Skin epidermis (tissue), 12 donors: ENCODE data around the gene UBAP2.
"Not testable (repeated sequence)": the region's sequence is repeated elsewhere in the genome, so short reads cannot be mapped to it uniquely, and the experiment has no call there.

ENCODE experiments used
- H3K27ac ChIP-seq, 21 experiments: fragments of 200-600 bp; sonication (generic) in 11 of 21; one replicate each; pipeline ENCODE4 v1.5.0; 2020; ENCODE audit warnings: mild to moderate bottlenecking in 3 of 21, inconsistent platforms in 2 of 21, moderate library complexity in 2 of 21
- H3K4me3 ChIP-seq, 7 experiments: fragments of 200-600 bp; sonication (generic) in 2 of 7; one replicate each; pipeline ENCODE4 v1.5.0; 2020; ENCODE audit warnings: inconsistent platforms in 2 of 7, mild to moderate bottlenecking in 2 of 7, moderate library complexity in 1 of 7

The UBAP2 gene

DNA sequence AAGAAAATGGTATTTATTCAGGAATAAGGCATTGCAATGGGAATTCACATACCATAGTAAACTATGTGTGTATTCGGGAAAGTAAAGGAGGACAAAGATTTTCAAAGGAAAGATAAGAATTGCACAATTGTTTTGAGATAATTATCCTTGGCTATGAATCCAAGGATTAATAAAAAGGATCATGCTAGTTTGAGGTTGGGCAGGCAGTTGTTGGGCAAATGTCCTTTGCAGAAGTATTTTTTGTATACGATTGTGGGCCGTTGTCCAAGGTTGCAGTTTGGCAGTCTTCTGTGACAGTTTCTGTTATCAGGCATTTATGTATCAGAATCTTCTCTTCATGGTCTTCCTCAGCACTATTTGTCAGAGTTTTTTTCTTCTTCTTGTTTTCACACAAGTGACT lies 10.6 kb upstream of the UBAP2 start:
- no peak overlapping the region for H3K27ac ChIP-seq
- H3K4me3 ChIP-seq = no peak overlapping the region

DNA sequence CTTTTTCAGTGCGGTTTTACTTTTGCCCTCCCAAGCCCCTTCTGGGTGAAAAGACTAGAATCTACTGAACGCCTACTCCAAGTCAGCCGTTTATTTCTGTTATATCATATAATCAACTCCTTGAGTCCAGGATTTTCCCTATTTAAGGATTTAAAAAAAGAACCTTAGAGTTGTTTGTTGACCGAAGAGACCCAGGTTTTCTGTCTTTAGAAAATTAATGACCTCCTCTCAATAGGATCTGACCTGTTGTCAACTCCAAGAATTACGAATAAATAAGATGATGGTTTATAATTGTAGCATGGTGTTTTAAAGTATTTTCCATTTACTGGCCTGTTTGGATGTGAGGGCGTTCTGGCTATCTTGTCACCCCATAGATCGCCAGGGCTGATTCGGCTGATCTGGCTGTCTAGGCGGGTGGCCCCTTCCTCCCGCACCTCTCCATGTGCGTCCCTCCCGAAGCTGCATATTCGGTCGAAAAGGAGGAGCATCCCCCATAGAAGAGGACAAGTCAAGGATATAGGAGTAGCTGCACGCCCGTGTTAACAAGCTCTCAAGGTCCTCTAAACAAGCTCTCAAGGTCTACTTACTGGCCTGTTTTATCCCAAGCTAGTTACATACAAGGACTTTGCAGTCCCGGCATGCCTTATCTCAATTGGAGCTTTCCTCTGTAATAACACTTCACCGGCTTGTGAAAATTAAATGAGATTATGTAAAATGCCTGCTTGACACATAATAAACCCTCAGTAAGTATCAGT lies 1.1 kb upstream of the UBAP2 start:
- Histone ChIP-seq H3K27ac (peak overlapping the region in 20 of 21 experiments; percentile 90 to 98 (median 96)), H3K4me3 (peak overlapping the region; percentile 57 to 96 (median 89))

DNA sequence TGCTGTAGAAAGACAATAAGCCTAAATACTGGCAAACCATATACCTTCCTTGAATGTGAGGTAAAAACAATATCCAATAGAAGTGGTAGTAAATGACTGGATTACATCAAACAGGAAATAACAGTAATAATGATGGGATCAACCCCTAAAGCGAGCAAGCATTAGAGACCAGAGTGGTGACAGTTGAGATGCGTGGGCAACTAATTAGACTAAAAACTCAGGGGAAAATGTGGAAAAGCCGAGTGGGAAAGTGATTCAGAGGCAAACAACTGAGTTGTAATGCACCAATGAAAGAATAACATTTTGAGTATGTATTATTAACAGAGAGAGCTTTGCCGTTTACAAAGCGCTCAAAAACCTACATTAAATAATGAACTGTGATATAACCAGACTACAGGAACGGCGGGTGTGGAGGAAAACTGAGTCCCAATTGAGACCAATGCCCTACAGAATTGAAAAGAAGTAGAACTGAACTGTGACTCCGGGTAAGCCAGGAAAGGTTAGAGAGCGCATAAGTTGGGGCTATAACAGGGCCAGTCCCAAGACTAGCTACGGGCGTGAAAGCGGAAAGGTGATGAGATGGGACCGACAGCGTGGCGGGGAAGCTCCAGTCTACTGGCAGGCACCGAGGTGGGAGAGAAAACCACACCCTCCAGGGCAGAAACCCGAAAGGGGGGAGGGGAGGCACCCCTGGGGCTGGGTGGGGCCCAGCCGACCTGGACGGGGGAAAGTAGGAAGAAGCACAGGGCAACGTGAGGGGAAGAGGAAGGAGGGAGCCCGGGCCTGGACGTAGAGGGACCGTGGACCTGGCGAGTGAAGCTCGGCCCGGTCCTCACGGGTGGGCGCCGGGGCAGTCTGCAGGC lies 592 bp downstream of the UBAP2 start:
- peak overlapping the region; percentile 57 to 96 (median 89) for H3K4me3 ChIP-seq
- H3K27ac ChIP-seq = peak overlapping the region; percentile 64 to 98 (median 96)

DNA sequence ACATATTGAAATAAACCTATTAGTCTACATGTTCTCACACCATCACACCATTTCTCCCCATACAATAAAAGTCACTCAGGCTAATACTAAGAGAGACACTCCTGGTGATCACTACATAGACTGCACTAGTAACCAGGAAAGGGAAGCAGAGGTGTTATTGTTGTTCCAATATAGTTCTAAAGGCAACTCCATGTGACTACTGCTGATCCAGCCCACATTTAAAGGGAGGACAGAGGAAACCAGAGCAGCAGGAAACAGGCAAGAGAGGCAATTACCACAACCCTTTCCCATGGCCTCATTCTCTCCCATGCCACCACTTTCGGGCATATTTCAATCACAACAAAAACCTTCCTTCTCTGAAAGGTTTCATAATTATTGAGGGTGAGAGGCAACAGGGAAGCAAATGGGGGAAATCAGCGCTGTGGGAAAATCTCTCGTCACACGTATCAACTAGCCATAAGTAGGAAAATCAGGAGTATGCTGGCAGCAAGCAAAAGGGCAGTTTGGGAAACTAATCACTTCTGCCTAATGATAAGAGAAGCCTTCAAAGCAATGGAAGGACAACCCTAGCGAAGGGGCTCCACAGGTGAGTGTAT lies 1.8 kb downstream of the UBAP2 start:
- Histone ChIP-seq H3K4me3 (peak overlapping the region in 2 of 7 experiments; percentile 72 to 87), H3K27ac (peak overlapping the region in 16 of 21 experiments; percentile 0 to 98 (median 42))

DNA sequence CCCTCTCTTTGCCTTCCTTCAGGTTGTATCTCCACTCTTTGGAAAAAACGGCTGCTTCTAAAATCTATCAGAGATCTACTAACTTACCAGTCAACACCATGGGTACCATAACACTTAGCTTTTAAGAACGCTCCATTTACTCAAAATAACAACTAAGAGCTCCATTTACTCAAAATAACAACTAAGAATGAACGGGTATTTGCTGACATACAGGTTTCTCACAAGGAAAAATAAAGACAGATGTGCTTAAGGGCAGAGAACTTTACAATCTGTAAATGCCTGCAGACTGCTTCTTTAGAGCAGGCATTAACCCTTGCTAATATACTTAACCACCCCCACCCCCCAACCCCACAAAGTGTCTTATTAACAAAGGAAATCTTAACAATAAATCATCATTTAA lies 2.8 kb downstream of the UBAP2 start:
- H3K4me3 ChIP-seq = no peak overlapping the region
- no peak overlapping the region for H3K27ac ChIP-seq

DNA sequence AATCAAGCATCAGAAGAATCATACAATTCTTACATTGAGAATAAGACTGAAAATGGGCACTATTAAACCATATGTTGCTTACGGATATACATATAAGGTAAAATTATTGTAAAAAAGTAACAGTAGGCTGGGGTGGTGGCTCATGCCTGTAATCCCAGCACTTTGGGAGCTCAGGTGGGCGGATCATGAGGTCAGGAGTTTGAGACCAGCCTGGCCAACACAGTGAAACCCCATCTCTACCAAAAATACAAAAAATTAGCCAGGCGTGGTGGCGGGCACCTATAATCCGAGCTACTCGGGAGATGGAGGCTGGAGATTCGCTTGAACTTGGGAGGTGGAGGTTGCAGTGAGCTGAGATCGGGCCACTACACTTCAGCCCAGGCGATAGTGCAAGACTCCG lies 6.6 kb downstream of the UBAP2 start:
- H3K4me3 ChIP-seq, H3K27ac ChIP-seq: not testable (repeated sequence)

DNA sequence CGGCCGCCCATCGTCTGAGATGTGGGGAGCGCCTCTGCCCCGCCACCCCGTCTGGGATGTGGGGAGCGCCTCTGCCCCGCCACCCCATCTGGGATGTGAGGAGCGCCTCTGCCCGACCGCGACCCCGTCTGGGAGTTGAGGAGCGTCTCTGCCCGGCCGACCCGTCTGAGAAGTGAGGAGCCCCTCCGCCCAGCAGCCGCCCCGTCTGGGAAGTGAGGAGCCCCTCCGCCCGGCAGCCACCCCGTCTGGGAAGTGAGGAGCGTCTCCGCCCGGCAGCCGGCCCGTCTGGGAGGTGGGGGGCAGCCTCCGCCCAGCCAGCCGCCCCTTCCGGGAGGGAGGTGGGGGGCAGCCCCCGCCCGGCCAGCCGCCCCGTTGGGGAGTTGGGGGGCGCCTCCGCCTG lies 9.8 kb downstream of the UBAP2 start:
- not testable (repeated sequence) for H3K27ac ChIP-seq, H3K4me3 ChIP-seq

DNA sequence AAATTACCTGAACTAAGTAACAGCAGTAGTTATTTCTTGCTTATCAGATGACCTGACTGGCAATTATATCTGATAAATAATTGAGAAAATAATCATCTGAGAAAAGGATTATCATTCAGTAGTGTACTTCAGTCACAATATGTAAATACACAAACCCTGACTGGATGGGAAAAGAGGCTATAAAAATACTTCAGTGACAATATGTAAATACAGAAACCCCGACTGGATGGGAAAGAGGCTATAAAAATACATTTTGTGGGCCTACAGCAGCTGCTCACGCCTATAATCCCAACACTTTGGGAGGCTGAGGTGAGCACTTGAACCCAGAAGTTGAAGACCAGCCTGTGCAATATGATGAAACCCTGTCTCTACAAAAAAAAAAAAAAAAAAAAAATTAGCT lies 11.1 kb downstream of the UBAP2 start:
- H3K27ac ChIP-seq = no peak overlapping the region

DNA sequence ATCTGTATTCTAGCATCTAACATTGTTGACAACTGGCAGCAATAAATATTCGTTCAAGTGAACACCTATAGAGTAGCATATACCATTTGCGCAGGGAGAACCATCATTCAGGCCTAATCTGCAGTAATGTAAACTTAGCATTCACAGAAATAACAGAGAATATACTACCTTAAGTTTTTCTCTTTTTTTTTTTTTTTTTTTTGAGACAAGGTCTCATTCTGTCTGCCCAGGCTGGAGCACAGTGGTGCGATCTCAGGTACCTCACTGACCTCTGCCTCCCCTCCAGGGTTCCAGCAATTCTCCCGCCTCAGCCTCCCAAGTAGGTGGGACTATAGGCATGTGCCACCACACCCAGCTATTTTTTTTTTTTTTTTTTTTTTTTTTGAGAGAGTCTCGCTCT lies 12.1 kb downstream of the UBAP2 start:
- H3K4me3 ChIP-seq = no peak overlapping the region
- H3K27ac ChIP-seq = no peak overlapping the region

More for the DNA sequence above, 11.1 kb downstream of the UBAP2 start:
- H3K4me3 ChIP-seq = no peak overlapping the region

DNA sequence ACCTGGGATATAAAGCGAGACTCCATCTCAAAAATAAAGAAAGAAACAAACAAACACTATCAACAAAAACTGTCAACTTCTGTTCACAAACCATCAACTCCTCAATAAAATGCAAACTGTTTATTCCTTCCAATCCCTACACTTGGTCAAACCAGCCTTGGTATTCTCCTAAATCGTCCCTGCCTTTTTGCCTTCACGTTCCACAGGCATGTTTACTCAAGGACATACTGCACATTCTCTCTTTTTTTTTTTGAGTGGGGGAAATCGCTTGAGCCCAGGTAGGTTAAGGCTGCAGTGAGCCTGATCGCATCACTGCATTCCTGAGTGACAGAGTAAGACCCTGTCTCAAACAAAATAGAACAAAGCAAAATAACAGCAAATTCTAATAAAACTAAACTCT lies 13.0 kb downstream of the UBAP2 start:
- Histone ChIP-seq H3K4me3 (no peak overlapping the region), H3K27ac (no peak overlapping the region)

DNA sequence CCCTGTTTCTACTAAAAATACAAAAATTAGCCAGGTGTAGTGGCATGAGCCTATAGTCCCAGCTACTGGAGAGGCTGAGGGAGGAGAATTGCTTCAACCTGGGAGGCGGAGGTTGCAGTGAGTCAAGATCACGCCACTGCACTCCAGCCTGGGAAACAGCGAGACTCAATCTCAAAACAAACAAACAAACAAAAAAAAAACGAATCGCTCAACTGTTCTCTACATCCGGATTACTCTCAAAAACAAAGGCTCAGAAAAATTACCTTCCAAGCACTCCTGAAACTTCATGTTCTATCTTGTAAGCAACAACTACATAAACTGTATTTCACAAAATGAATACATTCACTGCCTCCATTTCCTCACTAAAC lies 14.0 kb downstream of the UBAP2 start:
- H3K4me3 ChIP-seq = no peak overlapping the region
- H3K27ac ChIP-seq = no peak overlapping the region

DNA sequence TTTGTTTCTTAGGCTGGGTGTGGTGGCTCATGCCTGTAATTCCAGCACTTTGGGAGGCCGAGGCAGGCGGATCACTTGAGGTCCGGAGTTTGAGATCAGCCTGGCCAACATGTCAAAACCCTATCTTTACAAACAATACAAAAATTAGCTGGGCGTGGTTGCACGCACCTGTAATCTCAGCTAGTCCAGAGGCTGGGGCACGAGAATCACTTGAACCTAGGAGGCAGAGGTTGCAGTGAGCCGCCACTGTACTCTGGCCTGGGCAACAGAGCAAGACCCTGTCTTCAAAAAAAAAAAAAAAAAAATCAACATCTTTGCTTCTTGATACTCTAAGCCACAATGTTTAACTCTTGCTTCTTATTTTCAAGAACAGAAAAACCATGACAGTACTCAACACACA lies 16.1 kb downstream of the UBAP2 start:
- Histone ChIP-seq H3K4me3 (no peak overlapping the region), H3K27ac (no peak overlapping the region)

DNA sequence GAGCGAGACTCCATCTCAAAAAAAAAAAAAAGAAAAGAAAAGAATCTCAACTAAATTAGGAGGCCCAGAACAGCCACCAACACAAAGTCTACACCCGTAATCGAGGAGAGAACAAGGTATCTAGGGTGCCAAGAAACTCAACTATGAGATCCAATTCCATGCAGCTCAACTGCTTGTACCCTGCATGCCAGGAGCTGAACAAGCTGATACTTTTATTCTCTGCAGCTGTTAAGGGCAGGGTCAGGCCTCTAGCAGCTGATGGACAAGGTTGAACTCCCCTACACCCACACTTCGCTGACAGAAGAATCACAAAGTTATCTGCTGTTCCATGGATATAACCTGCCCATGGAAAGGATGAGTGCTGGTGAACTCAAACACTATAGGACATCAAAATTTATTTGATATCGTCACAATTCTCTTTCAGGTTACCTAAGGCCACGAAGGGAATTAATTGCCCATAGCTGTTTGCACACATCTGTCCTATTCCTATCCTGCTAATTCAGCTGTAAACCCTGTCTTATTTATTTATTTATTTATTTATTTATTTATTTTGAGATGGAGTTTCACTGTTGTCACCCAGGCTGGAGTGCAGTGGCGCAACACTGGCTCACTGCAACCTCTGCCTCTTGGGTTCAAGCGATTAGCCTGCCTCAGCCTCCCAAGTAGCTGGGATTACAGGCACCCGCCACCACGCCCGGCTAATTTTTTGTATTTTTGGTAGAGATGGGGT lies 20.7 kb downstream of the UBAP2 start:
- Histone ChIP-seq H3K4me3 (no peak overlapping the region), H3K27ac (no peak overlapping the region)

DNA sequence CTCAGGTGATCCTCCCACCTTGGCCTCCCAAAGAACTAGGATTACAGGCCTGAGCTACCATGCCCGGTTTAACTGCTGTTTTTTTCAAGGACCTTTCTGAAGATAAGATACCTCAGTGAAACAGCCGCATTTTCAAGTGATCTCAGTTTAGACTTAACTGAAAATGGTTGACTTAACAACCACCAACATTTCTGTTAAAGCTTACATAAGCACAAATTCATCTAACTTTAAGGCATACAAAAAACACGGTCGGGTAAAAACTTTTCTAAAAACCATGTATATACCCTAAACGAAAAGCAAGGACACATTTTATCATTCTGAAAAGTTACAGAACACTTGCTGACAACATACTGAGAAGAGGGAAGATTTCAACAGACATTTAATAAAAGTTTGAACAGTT lies 22.9 kb downstream of the UBAP2 start:
- Histone ChIP-seq H3K27ac (no peak overlapping the region), H3K4me3 (no peak overlapping the region)

DNA sequence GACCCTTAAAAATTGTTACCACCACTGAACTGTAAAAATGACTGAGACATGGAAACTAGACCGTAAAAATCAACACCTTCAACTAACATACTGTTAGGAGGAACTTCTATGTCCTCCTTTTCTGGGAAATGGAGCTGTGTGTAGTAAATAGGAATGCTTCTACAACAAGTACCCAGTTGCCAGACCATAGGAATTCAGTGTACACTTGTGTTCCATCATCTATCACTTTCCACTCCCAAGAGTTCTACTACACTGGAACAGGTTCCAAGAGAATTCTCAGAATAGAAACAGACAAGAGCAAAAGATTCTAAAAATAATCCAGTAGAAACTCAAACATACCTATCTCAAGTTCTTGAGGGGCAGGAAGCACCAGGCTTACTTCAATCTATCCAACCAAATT lies 23.6 kb downstream of the UBAP2 start:
- H3K4me3 ChIP-seq = no peak overlapping the region
- H3K27ac ChIP-seq = no peak overlapping the region

DNA sequence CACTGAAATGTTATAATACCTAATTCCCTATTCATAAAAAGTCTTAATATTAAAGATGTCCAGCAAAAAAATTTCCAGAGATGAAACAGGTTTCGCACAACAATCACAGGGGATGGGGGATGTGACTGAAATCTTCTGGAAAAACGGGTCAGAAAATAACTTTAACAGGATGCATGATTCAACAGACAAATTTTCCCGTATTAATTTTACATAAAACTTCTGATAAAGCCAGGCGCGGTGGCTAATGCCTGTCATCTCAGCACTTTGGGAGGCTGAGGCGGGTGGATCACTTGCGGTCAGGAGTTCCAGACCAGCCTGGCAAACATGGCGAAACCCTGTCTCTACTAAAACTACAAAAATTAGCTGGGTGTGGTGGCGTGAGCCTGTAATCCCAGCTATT lies 24.2 kb downstream of the UBAP2 start:
- H3K27ac ChIP-seq, H3K4me3 ChIP-seq: not testable (repeated sequence)

DNA sequence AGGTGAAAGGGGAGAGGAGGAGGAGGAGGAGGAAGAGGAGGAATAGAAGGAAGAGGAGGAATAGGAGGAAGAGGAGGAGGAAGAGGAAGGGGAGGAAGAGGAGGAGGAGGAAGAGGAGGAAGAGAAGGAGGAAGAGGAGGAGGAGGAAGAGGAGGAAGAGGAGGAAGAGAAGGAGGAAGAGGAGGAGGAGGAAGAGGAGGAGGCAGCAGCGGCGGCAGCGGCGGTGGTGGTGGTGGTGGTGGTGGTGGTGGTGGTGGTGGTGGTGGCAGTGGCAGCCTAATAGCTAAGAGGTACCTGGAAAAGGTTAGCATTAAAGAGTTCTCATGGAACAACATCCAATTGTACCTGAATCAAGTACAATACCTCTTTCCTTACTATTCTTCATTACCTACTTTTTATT lies 32.5 kb downstream of the UBAP2 start:
- Histone ChIP-seq H3K27ac (no peak overlapping the region), H3K4me3 (no peak overlapping the region)

DNA sequence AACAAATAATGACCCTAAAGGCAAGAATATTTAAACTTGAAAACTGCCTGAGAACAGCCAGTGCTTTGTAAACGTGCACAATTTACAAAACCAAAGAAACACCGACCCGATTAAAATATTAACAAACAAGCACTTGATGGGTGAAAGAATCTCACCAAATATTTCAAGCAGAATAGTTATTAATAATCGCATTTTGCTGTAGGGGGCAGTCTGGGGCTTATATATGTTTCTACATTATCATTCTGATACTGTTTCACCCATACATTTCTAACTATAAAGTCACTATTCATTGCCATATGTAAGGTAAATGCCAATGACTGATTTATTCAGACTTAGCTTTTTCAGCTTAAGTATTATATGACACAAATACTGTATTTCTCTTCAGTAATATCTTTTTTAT lies 37.7 kb downstream of the UBAP2 start:
- Histone ChIP-seq H3K4me3 (no peak overlapping the region), H3K27ac (no peak overlapping the region)

DNA sequence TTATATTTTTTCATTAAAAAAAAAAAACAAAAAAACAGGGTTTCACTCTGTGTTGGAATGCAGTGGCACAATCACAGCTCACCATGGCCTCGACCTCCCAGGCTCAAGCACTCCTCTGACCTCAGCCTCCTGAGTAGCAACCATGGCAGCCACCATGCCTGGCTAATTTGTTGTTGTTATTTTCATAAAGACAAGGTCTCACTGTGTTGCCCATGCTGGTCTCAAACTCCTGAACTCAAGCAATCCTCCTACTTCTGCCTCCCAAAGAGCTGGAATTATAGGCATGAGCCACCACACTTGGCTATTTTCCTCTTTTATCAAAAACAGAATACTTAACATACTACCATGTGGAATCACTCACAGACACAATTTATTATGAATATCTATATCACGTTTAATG lies 46.7 kb downstream of the UBAP2 start:
- no peak overlapping the region for H3K4me3 ChIP-seq

DNA sequence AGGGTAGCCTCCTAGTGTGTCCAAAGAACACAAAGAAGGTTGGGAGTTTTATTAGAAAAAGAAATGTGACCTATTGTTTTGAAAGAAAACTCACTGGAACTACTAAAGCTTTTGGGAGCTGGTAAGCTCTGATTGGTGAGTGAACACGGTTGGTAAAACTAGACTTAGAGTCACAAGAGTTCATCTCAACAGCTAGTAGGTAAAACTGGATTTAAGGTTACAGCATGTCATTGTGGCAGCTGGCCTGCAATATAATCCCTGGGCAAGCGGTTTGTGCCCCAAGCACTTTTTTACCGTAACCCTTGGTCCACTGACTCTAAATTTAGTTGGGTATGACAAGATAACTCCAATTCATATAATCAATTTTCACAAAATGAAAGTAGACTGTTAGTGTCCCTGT lies 47.4 kb downstream of the UBAP2 start:
- Histone ChIP-seq H3K27ac (no peak overlapping the region), H3K4me3 (no peak overlapping the region)

More for the DNA sequence above, 46.7 kb downstream of the UBAP2 start:
- no peak overlapping the region for H3K27ac ChIP-seq
